ELR (cell line): ENCODE data around the gene RPL36AL.
A peak's percentile ranks its signal among the peaks of the same experiment; 100 is the strongest.

ENCODE experiments used
- DNase-seq: peaks from one replicate; pipeline ENCODE4 v3.0.0-alpha.2; 2015; ENCODE audit warnings: low read depth

RPL36AL gene

DNA sequence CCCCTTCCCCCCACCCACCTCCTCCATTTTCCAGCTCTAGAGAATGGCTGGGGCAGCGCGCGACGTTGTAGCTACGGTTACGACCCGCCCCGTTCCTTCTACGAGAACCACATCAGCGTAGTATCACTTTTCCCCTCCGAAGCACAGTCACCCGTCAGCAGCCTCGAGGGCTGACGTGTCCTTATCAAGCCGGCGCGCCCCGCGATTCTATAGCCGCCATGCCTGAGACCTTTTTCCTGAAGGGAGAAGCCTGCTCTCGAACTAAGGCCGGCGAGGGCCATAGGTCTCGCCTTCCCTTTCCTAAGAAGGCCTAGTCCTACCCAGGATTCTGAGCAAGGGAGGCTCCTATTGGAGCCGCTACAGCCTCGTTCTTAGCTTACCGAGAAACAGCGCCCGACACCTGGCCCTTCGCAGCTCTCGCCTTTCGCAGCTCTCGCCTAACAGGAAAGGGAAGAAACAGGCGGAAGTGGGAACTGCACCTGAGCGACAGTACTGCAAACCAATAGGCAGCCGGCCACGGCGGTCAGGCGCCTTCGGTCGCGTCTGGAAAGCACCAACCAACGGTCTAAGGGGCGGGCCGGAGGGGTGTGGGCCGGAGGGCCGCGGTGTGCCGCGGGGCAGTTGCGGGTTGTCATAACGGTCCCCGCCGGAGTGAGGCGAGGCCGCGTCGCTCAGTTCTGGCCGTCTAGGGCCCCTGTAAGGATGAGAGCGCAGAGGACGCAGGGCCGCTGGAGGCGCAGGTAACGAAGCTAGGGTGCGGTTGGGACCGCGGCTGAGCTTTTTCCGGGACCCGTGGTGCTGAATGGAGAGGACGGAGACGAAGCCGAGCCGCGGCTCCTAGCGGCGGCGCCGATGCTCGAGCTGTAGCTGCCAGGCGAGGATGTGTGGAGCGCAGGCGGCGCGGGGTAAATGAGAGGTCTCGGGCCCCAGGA lies at the start of gene RPL36AL, which contains the start of gene MGAT2:
TSS of gene RPL36AL (minus strand) at position 445 of the 932 bp plus-strand sequence. CDS start 1,522 bp downstream, outside the sequence.
TSS of gene MGAT2 (plus strand) at position 618 of the 932 bp plus-strand sequence. CDS start 470 bp downstream, outside the sequence.
- peak; percentile 99 for DNase-seq

DNA sequence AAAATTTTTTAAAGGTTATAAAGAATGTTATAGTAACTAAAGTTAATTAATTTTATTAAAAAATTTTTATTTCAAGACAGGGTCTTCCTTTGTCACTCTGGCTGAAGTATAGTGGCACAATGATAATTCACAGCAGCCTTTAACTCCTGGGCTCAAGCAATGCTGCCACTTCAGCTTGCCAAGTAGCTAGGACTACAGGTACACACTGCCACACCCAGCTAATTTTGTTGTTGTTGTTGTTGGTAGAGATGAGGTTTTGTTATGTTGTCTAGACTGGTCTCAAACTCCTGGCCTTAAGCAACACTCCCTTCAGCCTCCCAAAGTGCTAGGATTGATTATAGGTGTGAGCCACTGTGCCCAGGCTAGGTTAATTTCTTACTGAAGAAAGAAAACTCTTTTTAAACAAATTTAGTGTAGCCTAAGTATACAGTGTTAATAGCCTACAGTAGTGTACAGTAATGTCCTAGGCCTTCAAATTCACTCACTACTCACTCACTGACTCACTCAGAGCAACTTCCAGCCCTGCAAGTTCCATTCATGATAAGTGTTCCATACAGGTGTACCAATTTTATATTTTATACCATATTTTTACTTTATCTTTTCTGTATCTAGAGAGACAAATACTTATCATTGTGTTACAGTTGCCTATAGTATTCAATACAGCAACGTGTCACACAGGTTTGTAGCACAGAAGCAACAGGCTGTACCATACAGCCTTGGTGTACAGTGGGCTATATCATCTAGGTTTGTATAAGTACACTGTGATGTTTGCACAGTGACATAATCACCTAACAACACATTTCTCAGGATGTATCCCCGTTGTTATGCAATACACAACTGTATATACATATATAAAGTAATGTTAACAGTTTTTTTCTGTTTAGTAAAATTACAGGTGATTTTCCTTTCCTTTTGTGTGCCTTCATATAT lies 39.4 kb upstream of the RPL36AL start:
- peak; percentile 33 for DNase-seq

DNA sequence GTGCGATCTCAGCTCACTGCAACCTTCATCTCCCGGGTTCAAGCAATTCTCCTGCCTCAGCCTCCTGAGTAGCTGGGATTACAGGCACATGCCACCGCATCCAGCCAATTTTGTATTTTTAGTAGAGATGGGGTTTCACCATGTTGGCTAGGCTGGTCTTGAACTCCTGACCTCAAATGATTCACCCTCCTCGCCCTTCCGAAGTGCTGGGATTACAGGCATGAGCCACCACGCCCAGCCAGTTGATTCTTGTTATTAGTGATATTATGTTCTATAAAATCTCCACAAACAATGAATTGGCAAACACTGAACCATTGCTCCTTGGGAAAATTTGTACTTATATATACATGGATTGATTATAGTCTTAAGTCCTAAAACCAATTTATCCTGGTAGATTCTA lies 37.1 kb upstream of the RPL36AL start:
- DNase-seq: peak; percentile 32

DNA sequence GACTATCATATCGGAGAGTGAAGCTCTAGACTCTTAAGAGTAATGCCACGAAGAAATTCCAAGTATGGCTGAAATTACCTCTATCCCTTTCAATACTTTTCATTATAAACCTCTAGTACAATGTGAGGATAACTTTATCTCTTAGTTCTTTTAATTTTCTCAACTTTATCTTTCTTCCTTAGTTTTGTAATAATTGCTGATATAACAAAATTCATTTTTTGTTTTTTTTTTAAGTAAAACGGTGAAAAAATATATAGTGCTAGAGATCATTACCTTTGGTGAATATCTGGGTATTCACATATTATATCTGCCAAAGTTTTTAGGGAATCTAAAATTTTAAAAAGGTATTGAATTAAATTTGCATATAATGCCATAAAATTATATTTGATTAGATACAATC lies 34.1 kb upstream of the RPL36AL start:
- no peak for DNase-seq

DNA sequence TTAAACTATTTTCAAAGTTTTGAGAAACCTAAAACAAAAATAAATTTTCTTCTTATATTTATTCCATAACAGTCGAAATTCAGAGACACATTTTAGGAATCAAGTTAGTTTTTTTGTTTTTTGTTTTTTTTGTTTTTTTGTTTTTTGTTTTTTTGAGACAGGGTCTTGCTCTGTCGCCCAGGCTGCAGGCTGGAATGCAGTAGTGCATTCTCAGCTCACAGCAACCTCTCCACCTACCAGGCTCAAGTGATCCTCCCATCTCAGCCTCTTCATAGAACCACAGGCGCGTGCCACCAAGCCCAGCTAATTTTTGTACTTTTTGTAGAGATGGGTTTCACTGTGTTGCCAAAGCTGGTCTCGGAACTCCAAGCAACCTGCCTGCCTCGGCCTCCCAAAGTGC lies 33.1 kb upstream of the RPL36AL start:
- DNase-seq: no peak

DNA sequence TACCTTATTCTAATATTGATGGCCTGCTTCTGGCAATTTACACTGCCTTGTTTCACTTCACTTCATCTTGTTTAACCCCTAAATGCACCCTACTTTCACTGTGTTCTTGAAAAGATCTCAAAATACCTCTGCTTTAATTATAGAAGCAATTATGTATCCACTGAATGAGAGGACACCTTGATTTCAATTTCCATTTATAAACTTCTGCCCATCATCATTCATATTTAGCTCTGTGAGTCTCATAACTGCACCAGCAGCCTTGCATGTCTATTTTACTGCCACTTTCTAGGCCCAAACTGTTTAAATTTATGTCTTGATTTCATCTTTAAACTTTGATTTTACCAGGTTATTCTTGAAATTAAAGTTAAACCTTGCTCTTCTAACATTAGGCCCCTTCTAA lies 21.7 kb upstream of the RPL36AL start:
- no peak for DNase-seq

DNA sequence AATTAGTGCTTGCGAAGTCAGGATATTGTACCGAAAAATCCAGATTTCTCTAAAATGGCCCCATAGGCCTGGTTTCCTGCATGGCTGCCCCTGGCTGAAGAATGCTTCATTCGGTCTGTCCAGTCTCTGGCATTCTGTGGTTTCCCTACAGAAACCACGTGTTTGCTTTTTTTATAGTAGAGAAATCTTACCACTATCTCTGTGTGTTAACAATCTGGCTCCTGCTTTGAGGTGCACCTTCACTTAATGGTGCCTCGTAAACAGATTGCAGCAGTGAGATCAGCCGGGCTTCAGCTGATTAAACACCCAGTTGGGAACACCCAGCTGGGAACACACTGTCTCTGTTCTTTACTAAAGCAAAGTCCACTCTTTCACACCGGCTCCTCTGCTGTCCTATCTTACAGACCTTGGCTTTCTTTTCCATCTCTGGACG lies 21.3 kb upstream of the RPL36AL start:
- peak; percentile 26 for DNase-seq

DNA sequence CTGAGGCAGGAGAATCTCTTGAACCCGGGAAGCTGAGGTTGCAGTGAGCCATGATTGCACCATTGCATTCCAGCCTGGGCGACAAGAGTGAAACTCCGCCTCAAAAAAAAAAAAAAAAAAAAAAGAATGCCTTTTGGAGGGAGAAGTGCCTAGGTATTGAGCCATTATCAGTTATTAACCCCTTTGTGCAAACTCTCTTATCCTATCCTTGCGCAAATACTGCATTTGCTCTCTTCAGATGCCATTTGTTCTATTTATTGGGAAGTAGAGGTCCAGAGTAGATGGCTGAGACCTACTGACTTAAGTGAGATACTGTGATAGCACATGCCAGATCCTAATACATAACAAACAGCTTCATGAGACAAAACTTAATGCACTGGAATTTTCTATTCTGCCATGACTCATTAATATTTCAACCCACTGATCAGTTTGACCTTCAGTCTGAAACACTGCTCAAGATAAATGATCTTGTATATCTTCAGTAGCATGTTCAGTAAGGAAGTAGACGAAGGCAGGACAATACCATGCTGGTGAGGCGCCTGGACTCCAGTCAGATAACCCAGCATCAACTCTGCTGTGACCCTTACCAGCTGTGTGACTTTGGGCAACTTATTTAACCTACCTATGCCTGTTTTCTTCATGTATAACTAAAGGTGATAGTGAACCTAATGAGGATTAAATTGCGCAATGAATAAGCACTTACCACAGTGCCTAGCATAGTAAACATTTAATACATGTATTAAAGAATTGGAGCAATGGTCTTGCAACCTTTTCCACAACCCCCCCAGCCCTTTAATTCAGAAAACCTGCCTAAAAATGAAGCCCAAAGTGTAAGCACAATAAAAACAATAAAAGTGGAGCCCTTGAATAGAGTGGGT lies 20.4 kb upstream of the RPL36AL start:
- no peak for DNase-seq

DNA sequence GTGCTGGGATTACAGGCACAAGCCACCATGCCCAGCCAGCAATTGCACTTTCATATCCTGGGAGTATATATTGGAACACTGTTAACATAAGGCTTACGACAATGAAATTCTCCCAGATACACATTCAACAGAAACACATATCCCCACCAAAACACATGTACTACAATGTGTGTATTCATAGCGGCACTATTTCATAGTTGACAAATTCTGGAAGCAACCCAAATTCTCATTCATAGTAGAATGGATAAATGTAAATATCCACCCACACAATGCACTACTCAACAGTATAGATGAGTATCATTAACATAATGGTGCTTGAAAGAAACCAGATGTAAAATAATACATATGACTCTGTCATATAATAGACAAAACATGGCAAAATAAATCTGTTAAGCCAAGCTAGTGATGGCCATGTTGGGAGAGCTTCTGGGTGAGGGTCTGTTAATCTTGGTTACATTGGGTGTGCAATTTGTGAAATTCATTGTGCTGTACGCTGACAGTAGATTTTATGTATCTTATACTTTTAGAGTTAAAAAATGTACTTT lies 17.2 kb upstream of the RPL36AL start:
- no peak for DNase-seq

DNA sequence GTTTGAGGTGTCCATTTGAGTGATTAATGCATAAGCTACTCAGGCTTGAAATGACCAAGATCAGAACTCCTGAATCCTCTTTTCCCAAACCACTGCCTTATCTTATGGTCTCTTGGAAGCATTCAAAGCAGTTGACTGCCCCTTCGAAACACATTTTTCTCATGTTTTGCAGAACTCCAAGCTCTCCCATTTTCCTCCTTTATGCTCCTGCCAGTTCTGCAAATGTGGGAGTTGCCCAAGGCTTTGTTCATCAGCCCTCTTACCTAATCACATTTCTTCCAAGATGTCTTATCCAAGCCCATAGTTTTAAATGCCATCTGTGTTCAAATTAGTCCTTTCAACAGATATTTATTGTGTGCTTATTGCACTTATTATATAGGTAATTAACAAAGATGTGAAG lies 16.4 kb upstream of the RPL36AL start:
- DNase-seq: no peak

DNA sequence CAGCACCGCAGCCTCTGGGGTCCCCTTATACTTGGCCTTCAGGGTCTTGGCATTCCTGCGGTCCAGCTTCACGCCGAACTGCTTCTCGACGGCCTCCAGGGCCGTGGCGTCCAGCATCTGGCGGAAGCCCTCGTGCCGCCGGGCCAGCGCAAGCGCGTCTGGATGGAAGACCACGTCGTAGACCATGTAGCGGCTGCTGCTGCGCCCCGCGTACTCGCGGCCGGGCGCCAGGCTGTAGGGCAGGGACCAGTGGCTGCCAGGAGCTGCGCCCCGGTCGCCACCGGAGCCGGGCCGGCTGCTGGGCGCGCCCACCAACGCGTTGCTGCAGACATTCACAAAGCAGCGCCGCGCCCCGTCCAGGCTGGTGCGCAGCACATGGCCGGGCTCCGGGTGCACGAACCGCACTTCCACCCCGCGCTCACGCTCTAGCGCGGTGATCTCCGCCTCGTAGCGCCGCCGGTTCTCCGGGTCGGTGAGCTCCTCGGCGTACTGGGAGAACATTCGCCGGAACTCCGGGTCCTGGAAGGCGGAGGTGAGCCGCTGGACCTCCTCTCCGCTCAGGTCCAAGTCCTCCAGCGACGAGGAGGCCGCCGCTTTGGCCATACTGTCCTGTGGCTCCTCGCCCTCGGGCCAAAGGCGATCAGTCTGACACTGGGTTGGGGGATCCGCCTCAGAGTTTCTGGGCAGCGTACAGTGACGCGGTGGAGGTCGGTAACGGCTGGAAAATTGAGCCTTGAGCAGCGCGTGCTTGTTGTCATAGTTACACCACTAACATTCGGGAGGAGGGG lies 14.3 kb upstream of the RPL36AL start, which contains the start of gene DNAAF2:
TSS of gene DNAAF2 (minus strand) at position 698 of the 788 bp plus-strand sequence. CDS start at position 603, 95 bp downstream.
- peak; percentile 83 for DNase-seq

DNA sequence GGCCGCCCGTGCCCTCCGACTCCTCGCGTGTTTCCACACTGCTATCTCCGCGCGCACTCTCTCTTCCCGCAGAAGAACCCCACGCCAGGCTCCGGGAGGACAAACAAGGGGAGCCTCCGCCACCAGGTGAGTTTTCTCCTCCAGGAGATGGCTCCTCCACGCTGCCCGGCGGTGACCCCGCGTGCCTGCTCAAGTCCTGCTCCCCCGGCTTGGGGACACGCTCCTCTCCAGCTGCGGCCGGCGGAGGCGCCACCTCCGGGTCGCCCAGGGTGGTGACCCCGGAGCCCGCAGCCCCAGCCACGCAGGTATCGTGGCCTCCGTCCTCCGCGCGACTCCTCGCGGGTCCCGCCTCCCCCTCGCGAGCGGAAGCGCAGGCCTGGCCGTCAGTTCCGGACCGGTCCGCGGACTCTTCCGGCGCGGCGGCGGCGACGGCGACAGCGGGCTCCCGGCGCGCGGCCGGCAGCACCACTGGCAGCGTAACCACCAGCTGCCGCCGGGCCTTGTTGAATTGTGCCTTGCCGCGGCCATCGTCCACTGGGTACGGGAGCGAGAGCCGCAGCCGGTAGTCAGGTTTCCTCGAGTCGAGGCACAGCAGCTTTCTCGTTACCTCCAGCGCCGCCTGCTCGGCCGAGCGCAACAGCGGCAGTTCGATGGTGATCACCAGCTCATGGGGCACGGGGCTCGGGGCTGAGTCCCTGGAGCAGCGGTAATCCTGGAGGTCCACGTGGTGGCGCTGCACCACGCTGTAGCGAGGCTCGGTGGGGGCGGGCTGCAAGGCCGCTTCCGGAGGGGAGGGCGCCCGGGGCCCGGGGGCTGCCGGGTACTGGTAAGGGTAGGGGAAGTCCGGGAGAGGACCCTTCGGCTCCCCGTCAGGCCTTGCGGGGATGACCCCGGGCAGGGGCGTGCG lies 13.5 kb upstream of the RPL36AL start:
- DNase-seq: peak; percentile 97

DNA sequence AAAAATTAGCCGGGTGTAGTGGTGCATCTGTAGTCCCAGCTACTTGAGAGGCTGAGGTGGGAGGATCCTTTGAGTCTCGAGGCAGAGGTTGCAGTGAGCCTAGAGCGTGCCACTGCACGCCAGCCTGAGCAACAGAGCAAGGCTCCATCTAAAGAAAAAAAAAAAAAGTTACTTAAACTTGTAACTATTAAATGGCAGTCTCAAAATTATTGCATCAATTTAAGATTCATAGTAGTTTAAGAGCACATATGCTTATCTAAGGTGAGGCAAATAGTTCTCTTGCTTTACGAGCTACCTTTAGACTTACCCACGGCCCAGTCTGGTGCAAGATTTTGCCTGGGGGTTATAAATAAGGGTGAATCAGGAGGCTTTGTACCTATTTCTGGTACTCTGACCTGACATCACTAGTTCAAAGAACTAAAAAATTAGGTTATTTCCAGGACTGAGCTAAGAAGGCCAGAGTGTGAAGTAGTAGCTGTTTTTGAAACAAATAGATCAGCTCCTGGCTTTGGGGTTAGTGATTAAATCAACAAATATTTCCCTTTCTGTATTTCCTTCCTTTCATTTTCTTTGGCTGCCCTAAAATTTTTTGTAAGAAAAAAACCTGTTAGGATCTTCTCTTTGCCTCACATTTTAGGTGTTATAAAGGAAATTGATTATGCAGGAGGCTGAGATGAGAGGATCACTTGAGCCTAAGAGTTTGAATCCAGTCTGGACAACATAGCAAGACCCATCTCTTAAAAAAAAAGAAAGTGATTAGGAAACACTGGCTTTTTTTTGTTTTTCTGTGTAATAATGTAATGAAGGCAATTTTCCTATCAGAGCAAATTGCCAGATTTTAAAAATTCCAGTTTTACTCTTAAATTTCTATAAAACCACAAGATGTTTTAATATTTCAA lies 3.8 kb upstream of the RPL36AL start:
- DNase-seq: peak; percentile 44

DNA sequence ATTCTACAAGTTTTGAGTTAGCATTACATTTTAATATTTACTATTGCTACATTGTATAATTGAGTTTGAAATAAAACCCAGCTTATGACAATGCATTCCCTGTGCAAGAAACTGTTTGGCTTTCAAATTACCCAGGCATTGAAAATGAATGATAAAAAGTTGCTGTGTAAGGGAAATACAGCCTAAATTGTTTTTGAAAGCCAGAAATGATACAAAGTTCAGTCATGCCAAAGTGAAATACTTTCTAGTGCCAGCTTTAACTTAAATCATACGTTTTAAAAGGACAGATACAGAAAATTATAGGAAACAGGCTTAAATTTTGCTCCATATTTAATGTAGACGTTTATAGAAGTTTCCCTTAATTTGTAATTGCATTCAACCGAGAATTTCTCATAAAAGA lies 3.0 kb upstream of the RPL36AL start:
- DNase-seq: no peak

DNA sequence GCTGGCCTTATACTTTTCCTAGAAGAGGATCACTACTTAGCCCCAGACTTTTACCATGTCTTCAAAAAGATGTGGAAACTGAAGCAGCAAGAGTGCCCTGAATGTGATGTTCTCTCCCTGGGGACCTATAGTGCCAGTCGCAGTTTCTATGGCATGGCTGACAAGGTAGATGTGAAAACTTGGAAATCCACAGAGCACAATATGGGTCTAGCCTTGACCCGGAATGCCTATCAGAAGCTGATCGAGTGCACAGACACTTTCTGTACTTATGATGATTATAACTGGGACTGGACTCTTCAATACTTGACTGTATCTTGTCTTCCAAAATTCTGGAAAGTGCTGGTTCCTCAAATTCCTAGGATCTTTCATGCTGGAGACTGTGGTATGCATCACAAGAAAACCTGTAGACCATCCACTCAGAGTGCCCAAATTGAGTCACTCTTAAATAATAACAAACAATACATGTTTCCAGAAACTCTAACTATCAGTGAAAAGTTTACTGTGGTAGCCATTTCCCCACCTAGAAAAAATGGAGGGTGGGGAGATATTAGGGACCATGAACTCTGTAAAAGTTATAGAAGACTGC lies 1.7 kb upstream of the RPL36AL start:
- DNase-seq: peak; percentile 52

DNA sequence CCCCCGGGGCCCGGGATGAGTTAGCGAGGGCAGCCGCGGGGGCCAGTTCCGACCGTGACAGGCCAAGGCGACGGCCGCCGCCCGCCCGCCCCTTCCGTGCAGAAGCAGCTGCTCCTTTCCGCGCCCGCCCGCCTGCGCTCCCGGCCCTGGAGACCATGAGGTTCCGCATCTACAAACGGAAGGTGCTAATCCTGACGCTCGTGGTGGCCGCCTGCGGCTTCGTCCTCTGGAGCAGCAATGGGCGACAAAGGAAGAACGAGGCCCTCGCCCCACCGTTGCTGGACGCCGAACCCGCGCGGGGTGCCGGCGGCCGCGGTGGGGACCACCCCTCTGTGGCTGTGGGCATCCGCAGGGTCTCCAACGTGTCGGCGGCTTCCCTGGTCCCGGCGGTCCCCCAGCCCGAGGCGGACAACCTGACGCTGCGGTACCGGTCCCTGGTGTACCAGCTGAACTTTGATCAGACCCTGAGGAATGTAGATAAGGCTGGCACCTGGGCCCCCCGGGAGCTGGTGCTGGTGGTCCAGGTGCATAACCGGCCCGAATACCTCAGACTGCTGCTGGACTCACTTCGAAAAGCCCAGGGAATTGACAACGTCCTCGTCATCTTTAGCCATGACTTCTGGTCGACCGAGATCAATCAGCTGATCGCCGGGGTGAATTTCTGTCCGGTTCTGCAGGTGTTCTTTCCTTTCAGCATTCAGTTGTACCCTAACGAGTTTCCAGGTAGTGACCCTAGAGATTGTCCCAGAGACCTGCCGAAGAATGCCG lies 872 bp upstream of the RPL36AL start:
- peak; percentile 76 for DNase-seq

DNA sequence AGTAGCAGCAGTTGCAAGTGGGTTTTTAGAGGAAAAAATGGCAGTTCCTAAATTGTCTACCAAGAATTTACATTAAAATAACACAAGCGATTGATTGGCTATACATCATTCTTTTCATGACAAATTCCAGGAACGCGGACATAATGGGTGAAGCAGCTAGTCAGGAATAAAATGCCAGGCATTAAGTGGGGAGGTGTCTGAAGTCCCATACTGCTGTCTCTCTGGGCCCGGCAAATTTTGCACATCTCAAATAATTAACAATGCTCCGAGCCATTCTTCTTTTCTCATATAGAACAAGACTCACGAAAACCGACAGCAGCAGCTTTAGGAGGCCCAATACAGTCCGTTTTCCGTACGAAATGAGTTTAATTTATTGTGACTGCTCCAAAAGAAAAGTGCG lies 696 bp downstream of the RPL36AL start:
- peak; percentile 24 for DNase-seq
